Measurements from ENCODE around the gene CNTNAP5.

Gene CNTNAP5

GRCh38 chr2:124664363-124664762 is 639.3 kb downstream of the CNTNAP5 start:
- no peak overlapping the region for H3K9ac ChIP-seq (ENCODE audit: low read length)
- H3K9me3 ChIP-seq (replicated peaks; ENCODE audit: insufficient read depth, low read length): no peaks in the 10 kb centered on the region
- no peak overlapping the region for H2AFZ ChIP-seq (ENCODE audit: low read length)
- no peaks in the 10 kb centered on the region for H3K27me3 ChIP-seq (replicated peaks; ENCODE audit: insufficient read depth, low read length)
- H3K36me3 ChIP-seq (replicated peaks; ENCODE audit: insufficient read depth, low read length): no peaks in the 10 kb centered on the region
- no peaks in the 10 kb centered on the region for H3F3A ChIP-seq (ENCODE audit: insufficient read depth, low read length)
- H3K9me2 ChIP-seq (replicated peaks; ENCODE audit: insufficient read depth, low read length): no peaks in the 10 kb centered on the region
- no peak overlapping the region for H3K27ac ChIP-seq (ENCODE audit: low read length)
- H3K79me2 ChIP-seq (ENCODE audit: low read length): no peaks in the 10 kb centered on the region
- no peak overlapping the region for H3K4me2 ChIP-seq (ENCODE audit: low read depth, low read length)
- no peaks in the 10 kb centered on the region for H3K4me1 ChIP-seq (ENCODE audit: low read length)
- no peak for DNase-seq
- no peak for TF ChIP-seq EZH2phosphoT487 (IDR thresholded peaks at IDR 0.05; ENCODE audit: low read length)
- no peak for TF ChIP-seq CTCF (IDR thresholded peaks at IDR 0.05; ENCODE audit: low read length)
- TF ChIP-seq EZH2 (optimal IDR thresholded peaks at IDR 0.05; ENCODE audit: low read depth, low read length): no peak
- no peak overlapping the region for H3K4me3 ChIP-seq (ENCODE audit: low read length)
- no peaks in the 10 kb centered on the region for H4K20me1 ChIP-seq (ENCODE audit: insufficient read depth, low read length)

DNA sequence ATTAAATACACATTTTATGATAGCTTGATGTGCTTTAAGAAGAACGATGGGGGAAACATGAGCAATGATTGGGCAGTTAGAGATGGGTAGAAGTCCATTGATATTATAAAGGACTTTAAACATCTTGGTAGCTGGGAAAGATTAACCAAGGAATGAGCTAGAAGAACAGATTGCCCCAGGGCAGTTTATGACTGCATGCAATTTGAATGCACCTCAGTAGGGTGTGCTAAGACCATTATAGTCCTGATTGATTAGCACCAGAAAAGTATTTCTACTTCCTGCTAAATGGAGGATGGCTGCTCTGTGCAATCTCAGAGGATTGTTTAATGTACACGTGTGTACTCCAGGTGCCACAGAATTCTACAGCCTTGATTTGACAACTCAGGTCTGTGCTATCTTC is 641.9 kb downstream of the CNTNAP5 start:
- Histone ChIP-seq H2AFZ (ENCODE audit: low read length) (no peak overlapping the region), H3K27ac (ENCODE audit: low read length) (no peak overlapping the region), H3K4me1 (ENCODE audit: low read length) (no peaks in the 10 kb centered on the region), H3K27me3 (replicated peaks; ENCODE audit: insufficient read depth, low read length) (no peaks in the 10 kb centered on the region), H3K9me2 (replicated peaks; ENCODE audit: insufficient read depth, low read length) (no peaks in the 10 kb centered on the region), H4K20me1 (ENCODE audit: insufficient read depth, low read length) (no peaks in the 10 kb centered on the region), H3K9ac (ENCODE audit: low read length) (no peak overlapping the region), H3K4me3 (ENCODE audit: low read length) (no peak overlapping the region), H3F3A (ENCODE audit: insufficient read depth, low read length) (no peaks in the 10 kb centered on the region), H3K79me2 (ENCODE audit: low read length) (no peaks in the 10 kb centered on the region), H3K36me3 (replicated peaks; ENCODE audit: insufficient read depth, low read length) (no peaks in the 10 kb centered on the region), H3K4me2 (ENCODE audit: low read depth, low read length) (no peak overlapping the region), H3K9me3 (replicated peaks; ENCODE audit: insufficient read depth, low read length) (no peaks in the 10 kb centered on the region)
- TF ChIP-seq EZH2 (optimal IDR thresholded peaks at IDR 0.05; ENCODE audit: low read depth, low read length): no peak
- no peak for TF ChIP-seq EZH2phosphoT487 (IDR thresholded peaks at IDR 0.05; ENCODE audit: low read length)
- TF ChIP-seq CTCF (IDR thresholded peaks at IDR 0.05; ENCODE audit: low read length): no peak
- no peak for DNase-seq

GRCh38 chr2:124668161-124668560 is 643.1 kb downstream of the CNTNAP5 start:
- H2AFZ ChIP-seq (ENCODE audit: low read length): no peak overlapping the region
- H3K36me3 ChIP-seq (replicated peaks; ENCODE audit: insufficient read depth, low read length): no peaks in the 10 kb centered on the region
- no peak overlapping the region for H3K9ac ChIP-seq (ENCODE audit: low read length)
- H3K9me2 ChIP-seq (replicated peaks; ENCODE audit: insufficient read depth, low read length): no peaks in the 10 kb centered on the region
- DNase-seq: no peak
- H3K79me2 ChIP-seq (ENCODE audit: low read length): no peaks in the 10 kb centered on the region
- no peaks in the 10 kb centered on the region for H3K4me1 ChIP-seq (ENCODE audit: low read length)
- H3K4me3 ChIP-seq (ENCODE audit: low read length): no peak overlapping the region
- no peak for TF ChIP-seq CTCF (IDR thresholded peaks at IDR 0.05; ENCODE audit: low read length)
- no peak for TF ChIP-seq EZH2 (optimal IDR thresholded peaks at IDR 0.05; ENCODE audit: low read depth, low read length)
- no peak overlapping the region for H3K4me2 ChIP-seq (ENCODE audit: low read depth, low read length)
- H3F3A ChIP-seq (ENCODE audit: insufficient read depth, low read length): no peaks in the 10 kb centered on the region
- no peaks in the 10 kb centered on the region for H4K20me1 ChIP-seq (ENCODE audit: insufficient read depth, low read length)
- no peaks in the 10 kb centered on the region for H3K27me3 ChIP-seq (replicated peaks; ENCODE audit: insufficient read depth, low read length)
- H3K27ac ChIP-seq (ENCODE audit: low read length): no peak overlapping the region
- no peaks in the 10 kb centered on the region for H3K9me3 ChIP-seq (replicated peaks; ENCODE audit: insufficient read depth, low read length)

Measured in MM.1S (cell line).